ENCODE data around the gene DAZL. TPM values are rescaled to one million over a fixed set of nuclear protein-coding genes. Genes with fewer than 3 reads are reported as not detected.
"Not testable (repeated sequence)": the region's sequence is repeated elsewhere in the genome, so short reads cannot be mapped to it uniquely, and the experiment has no call there.

DAZL gene
- total RNA-seq, 1 experiment from 2014 or later: not detected

- H3F3A ChIP-seq (ENCODE audit: insufficient read depth, low read depth): no peaks in the 10 kb centered on the region
- H4K20me1 ChIP-seq (ENCODE audit: insufficient read depth): no peaks in the 10 kb centered on the region
- no peaks in the 10 kb centered on the region for H3K27me3 ChIP-seq (ENCODE audit: insufficient read depth, low read depth)
- no peak for DNase-seq
- no peak overlapping the region for H2AFZ ChIP-seq
- intact Hi-C loops (cut with micrococcal nuclease; ENCODE audit: unreplicated experiment): no loop called here
- no TSS peak for BruUV-seq (replicated peaks)
- no peaks in the 10 kb centered on the region for H3K36me3 ChIP-seq (ENCODE audit: low read depth)
- H3K4me3 ChIP-seq: no peak overlapping the region
- H3K27ac ChIP-seq: no peak overlapping the region
- no peak for TF ChIP-seq CTCF (conservative IDR thresholded peaks at IDR 0.05)
- TF ChIP-seq EZH2 (IDR thresholded peaks at IDR 0.05; ENCODE audit: low read depth): no peak
- H3K4me2 ChIP-seq: no peak overlapping the region
- ChIA-PET CTCF (no interaction called here), POLR2A (ENCODE audit: unreplicated experiment) (no interaction called here)
- peaks cover 5% of the 10 kb centered on the region; the same call in 1 of the 2 replicates for H3K9me2 ChIP-seq (ENCODE audit: insufficient read depth)
- no peaks in the 10 kb centered on the region; the same call in none of the 2 replicates for H3K9me3 ChIP-seq (ENCODE audit: insufficient read depth, low read depth)
- no peaks in the 10 kb centered on the region for H3K79me2 ChIP-seq (ENCODE audit: low read depth)
- H3K4me1 ChIP-seq (replicated peaks; ENCODE audit: insufficient read depth): no peaks in the 10 kb centered on the region
Measured at GRCh38 chr3:16618721-16619120, 13.5 kb upstream of the DAZL start.

- POLR2A ChIA-PET (ENCODE audit: unreplicated experiment): not testable (repeated sequence)
Measured at GRCh38 chr3:16617155-16617554, 11.9 kb upstream of the DAZL start.

DNA sequence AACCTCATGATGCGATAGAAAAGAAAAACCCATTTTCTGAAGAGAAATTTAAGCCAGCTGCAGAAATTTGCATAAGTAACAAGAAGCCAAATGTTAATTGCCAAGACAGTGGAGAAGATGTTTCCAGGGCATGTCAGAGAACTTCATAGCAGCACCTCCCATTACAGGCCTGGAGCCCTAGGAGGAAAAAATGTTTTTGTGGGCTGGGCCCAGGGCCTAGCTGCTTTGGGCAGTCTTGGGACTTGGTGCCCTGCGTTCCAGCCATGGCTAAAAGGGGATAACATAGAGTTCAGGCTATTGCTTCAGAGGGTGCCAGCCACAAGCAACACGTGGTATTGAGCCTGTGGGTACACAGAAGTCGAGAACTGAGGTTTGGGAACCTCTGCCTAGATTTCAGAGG, 10.9 kb upstream of the DAZL start:
- H3F3A ChIP-seq (ENCODE audit: insufficient read depth, low read depth): no peaks in the 10 kb centered on the region
- CTCF ChIA-PET: no interaction called here
- no peaks in the 10 kb centered on the region for H4K20me1 ChIP-seq (ENCODE audit: insufficient read depth)
- no peak overlapping the region for H2AFZ ChIP-seq
- no peak overlapping the region for H3K4me3 ChIP-seq
- intact Hi-C loops (cut with micrococcal nuclease; ENCODE audit: unreplicated experiment): no loop called here
- no peaks in the 10 kb centered on the region for H3K79me2 ChIP-seq (ENCODE audit: low read depth)
- H3K36me3 ChIP-seq (ENCODE audit: low read depth): no peaks in the 10 kb centered on the region
- no peaks in the 10 kb centered on the region for H3K4me1 ChIP-seq (replicated peaks; ENCODE audit: insufficient read depth)
- no peak overlapping the region for H3K4me2 ChIP-seq
- no peaks in the 10 kb centered on the region for H3K27me3 ChIP-seq (ENCODE audit: insufficient read depth, low read depth)
- no peak for DNase-seq
- BruUV-seq (replicated peaks): no TSS peak
- H3K9me2 ChIP-seq (ENCODE audit: insufficient read depth): no peaks in the 10 kb centered on the region
- POLR2A ChIA-PET (ENCODE audit: unreplicated experiment): no interaction called here
- TF ChIP-seq EZH2 (IDR thresholded peaks at IDR 0.05; ENCODE audit: low read depth) (no peak), CTCF (conservative IDR thresholded peaks at IDR 0.05) (no peak)
- no peaks in the 10 kb centered on the region; the same call in none of the 2 replicates for H3K9me3 ChIP-seq (ENCODE audit: insufficient read depth, low read depth)
- no peak overlapping the region for H3K27ac ChIP-seq

More at GRCh38 chr3:16617155-16617554, 11.9 kb upstream of the DAZL start:
- H3K9me2 ChIP-seq (ENCODE audit: insufficient read depth); H3K4me2 ChIP-seq; DNase-seq; intact Hi-C loops (cut with micrococcal nuclease; ENCODE audit: unreplicated experiment); CTCF ChIA-PET; H3K4me1 ChIP-seq (replicated peaks; ENCODE audit: insufficient read depth); H3F3A ChIP-seq (ENCODE audit: insufficient read depth, low read depth); H3K4me3 ChIP-seq; H3K36me3 ChIP-seq (ENCODE audit: low read depth); H4K20me1 ChIP-seq (ENCODE audit: insufficient read depth); H3K27ac ChIP-seq; BruUV-seq (replicated peaks); H3K9me3 ChIP-seq (ENCODE audit: insufficient read depth, low read depth); H3K27me3 ChIP-seq (ENCODE audit: insufficient read depth, low read depth); H2AFZ ChIP-seq; H3K79me2 ChIP-seq (ENCODE audit: low read depth): not testable (repeated sequence)

Measured in PC-9 (cell line).